Activated naive CD4-positive, alpha-beta T cell treated with anti-CD3 and anti-CD28 coated beads, Interleukin-2, amount 50 U/mL, for 16 hours (primary cell): Measurements from ENCODE around the gene GIGYF1.
A peak's percentile ranks its signal among the peaks of the same experiment; 100 is the strongest.
"Not testable (repeated sequence)": the region's sequence is repeated elsewhere in the genome, so short reads cannot be mapped to it uniquely, and the experiment has no call there.

Experiments
- DNase-seq: peaks from one replicate; pipeline ENCODE4 v3.0.0-alpha.2; 2020

GIGYF1 gene

GRCh38 chr7:100671353-100672327 is 22.4 kb downstream of the GIGYF1 start:
- no peak for DNase-seq

- DNase-seq: no peak
These were observed 24.0 kb downstream of the GIGYF1 start for GRCh38 chr7:100670074-100670473.

GRCh38 chr7:100669106-100669505 is 24.9 kb downstream of the GIGYF1 start:
- not testable (repeated sequence) for DNase-seq

DNA sequence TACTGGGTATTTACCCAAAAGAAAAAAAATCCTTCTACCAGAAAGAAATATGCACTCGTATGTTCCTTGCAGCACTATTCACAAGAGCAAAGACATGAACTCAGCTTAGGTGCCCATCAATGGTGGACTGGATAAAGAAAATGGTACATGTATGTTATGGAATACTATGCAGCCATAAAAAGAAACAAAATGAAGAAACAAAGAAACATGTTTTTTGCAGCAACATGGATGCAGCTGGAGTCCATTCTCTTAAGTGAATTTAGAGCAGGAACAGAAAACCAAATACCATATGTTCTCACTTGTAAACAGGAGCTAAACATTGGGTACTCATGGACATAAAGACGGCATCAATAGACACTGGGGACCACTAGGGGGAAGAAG is 26.0 kb downstream of the GIGYF1 start:
- DNase-seq: no peak

DNA sequence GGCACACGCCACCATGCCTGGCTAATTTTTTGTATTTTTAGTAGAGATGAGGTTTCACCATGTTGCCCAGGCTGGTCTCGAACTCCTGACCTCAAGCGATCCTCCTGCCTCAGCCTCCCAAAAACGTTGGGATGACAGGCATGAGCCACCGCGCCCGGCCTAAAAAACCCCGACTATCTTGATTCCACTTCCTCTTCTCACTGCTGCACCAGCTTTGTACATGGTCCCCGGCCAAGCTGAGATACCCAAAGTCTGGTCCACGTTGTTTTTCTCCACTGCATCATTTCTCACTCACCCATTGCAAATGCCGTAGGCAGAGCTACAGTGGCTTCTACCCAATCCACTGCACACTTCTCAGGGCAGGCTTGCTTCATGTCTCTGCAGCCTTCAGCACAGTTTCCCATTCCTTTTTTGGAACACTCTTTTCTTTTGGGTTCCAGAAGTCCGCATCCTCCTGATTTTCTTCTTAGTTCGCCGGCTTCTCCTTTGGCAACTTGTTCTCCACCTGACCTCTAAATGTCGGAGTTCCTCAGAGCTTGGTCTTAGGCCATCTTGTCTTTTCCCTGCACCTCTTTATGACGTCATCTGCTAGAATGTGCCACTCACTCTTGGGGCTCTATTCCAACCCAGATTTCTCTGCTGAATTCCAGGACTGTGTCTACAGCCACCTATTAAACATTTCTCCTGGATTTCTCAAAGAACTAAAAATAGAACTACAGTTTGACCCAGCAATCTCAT is 26.6 kb downstream of the GIGYF1 start:
- DNase-seq: no peak

DNA sequence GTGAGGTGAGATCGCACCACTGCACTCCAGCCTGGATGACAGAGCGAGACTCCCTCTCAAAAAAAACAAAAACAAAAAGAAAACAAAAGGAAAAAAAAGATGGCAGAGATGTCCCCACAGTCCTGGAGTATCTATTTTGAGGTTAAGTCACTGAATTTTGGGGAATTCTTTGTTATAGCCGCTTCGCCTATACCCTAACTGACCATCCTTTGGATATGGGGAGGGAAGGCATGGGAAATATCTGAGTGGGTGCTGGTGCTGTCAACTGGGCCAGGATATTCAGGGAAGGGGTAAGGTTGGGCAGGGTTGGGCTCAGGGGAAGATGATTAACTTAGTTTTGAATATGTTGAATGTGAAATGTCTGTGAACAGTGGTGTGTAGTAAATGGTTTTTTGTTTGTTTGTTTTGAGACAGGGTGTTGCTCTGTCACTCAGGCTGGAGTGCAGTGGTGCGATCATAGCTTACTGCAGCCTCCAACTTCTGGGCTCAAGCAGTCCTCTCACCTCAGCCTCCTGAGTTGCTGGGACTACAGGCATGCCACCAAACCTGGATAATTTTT is 28.8 kb downstream of the GIGYF1 start:
- DNase-seq: no peak

DNA sequence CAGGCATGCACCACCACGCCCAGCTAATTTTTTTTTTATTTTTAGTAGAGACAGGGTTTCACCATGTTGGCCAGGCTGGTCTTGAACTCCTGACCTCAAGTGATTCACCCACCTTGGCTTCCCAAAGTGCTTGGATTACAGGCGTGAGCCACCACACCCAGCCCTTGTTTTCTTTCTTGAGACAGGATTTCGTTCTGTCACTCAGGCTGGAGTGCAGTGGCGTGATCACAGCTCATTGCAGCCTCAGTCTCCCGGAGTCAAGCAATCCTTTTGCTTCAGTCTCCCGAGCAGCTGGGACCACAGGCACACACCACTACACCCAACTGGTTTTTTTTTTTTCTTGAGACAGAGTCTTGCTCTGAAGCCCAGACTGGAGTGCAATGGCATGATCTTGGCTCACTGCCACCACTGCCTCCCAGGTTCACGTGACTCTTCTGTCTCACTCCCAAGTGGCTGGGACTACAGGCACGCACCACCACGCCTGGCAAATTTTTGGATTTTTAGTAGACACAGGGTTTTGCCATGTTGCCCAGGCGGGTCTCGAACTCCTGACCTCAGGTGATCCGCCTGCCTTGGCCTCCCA is 31.8 kb downstream of the GIGYF1 start:
- DNase-seq: not testable (repeated sequence)

DNA sequence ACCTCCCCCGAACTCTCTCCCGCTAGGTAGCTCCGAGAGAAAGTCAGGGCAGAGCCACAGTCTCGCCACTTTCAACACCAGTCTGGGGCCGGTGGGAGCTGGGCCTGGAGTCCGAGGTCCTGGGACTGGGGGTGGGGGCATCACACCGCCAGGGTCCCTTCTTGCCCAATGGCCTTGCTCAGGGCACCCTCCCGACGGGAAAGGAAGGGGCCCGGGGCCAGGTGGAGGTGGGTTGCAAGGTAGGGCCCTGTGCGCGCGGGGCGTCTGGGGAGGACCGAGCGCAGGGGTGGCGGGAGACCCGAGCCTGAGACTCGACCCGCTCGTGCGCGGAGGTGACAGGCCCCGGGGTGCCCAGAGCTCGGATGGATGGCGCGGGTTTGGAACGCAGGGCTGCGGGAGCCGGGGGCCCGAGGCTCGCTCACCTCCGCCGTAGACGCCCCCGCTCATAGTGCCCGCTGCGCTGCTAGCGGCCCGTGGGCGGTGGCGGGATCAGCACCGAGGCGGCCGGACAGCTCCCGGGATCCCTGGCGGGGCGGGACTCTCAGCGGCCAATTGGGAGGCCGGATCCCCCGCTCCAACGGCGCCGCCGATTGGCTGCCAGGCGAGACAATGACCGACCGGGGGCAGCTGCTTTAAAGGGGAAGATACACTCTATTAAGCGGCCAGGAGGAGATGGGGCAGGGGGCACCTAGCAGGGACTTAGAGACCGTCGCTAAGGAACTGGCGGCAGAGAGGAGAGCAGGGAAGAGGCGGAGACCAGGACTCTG is 38.0 kb downstream of the GIGYF1 start, which contains the start of gene ACTL6B:
Gene ACTL6B, minus strand, starts transcription at position 541 of the 767 bp plus-strand sequence. Its CDS starts 94 bp downstream, at position 447.
- DNase-seq: peak; percentile 56

GRCh38 chr7:100654908-100655831 is 38.9 kb downstream of the GIGYF1 start:
- no peak for DNase-seq

GRCh38 chr7:100649826-100650565 is 44.1 kb downstream of the GIGYF1 start:
- DNase-seq: no peak

DNA sequence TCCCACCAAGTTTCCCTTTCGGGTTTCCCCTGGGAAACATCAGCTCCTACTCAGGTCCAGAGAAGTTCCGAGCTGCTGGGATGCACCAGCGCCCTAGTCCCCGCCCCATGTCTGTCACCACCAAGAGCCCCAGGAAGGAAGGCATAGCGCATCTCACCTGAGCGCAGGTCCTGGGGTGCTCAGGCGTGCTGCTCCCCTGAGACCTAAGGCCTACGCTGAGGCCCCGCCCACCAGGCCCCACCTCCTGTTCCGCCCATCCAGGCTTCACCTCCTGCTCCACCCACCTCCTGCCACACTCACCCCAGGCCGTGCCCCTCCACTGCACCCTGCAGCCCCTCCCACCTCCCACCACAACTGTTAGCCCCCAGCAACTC is 51.5 kb downstream of the GIGYF1 start:
- DNase-seq: peak; percentile 22

- DNase-seq: no peak
These were observed 52.1 kb downstream of the GIGYF1 start for GRCh38 chr7:100641860-100642533.

GRCh38 chr7:100641463-100641859 is 52.6 kb downstream of the GIGYF1 start, which contains the start of gene TFR2:
TSS of gene TFR2 (minus strand) at chr7:100641552. CDS start at chr7:100641509, 43 bp downstream.
- DNase-seq: no peak

- no peak for DNase-seq
These were observed 53.3 kb downstream of the GIGYF1 start for GRCh38 chr7:100640517-100641440.

GRCh38 chr7:100639995-100640516 is 54.0 kb downstream of the GIGYF1 start:
- no peak for DNase-seq

DNA sequence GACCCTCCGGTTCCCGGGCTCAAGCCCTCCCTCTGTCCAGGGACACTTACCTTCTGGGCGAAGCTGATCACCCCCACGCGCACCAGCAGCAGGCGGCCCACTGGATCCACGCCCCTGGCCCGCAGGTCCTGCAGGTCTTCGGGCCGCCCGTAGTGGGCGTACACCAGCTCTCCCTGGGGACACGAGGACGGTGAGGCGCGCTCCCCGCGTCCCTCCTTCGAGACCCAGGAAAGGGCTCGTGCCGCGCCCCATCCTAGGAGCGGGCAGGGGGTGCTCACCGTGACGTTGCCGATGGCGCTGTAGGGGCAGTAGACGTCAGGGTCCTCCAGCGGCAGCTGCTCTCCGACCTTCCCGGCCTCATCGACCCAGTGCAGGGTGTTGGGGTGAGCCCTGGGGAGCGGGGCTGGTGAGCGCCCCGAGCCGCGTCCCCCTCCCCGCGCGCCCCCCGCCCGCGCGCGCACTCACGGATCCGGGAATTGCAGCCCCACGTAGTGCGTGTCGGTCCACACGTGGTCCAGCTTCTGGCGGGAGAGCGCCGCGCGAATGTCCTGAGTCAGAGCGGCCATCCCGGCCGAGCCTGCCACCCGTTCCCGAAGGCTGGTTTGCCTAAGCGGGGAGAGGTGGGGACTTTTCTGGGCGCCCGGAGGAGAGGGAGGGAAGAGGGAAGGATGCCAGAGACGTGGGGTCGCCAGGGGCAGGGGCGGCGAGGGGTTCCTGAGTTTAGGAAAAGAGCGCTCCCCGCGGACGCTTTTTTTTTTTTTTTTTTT is 60.9 kb downstream of the GIGYF1 start:
- peak; percentile 65 for DNase-seq

- DNase-seq: no peak
These were observed 64.0 kb downstream of the GIGYF1 start for GRCh38 chr7:100630066-100630465.
